Lung (tissue), 12 donors: ENCODE measurements around the gene ENOX2. TPM values are rescaled to one million over a fixed set of nuclear protein-coding genes. Genes with fewer than 3 reads are reported as not detected.

Experiments used
- ATAC-seq: fragments of 200-7000 bp; cut with Tn5 transposase; one replicate; pipeline ENCODE4 v1.9.1; 2020; ENCODE audit warnings: moderate number of reproducible peaks; ENCODE audit not compliant: insufficient read depth, low FRiP score
- DNase-seq, 3 donors: peaks; one replicate each; pipeline ENCODE4 v3.0.0-alpha.2; 2013 to 2017
- H3K27ac ChIP-seq, 2 donors: one replicate each; pipeline ENCODE4 v1.5.1; 2013; ENCODE audit warnings: mild to moderate bottlenecking in 2 of 2, moderate library complexity in 2 of 2, control low read depth in 1 of 2, inconsistent platforms in 1 of 2, low read depth in 1 of 2, low read length in 1 of 2
- H3K27me3 ChIP-seq, 3 donors: one replicate each; pipeline ENCODE4 v1.5.1; 2013; ENCODE audit warnings: low read length in 2 of 3; ENCODE audit not compliant: control insufficient read depth in 3 of 3, insufficient read depth in 3 of 3
- H3K36me3 ChIP-seq, 4 donors: one replicate each; pipeline ENCODE4 v1.5.1; 2013; ENCODE audit warnings: low read length in 4 of 4, mild to moderate bottlenecking in 1 of 4, moderate library complexity in 1 of 4; ENCODE audit not compliant: control insufficient read depth in 4 of 4, insufficient read depth in 4 of 4
- H3K4me1 ChIP-seq, 5 donors: one replicate each; pipeline ENCODE4 v1.5.1; 2013; ENCODE audit warnings: low read length in 5 of 5, mild to moderate bottlenecking in 2 of 5, moderate library complexity in 1 of 5; ENCODE audit not compliant: control insufficient read depth in 5 of 5, insufficient read depth in 5 of 5
- H3K4me3 ChIP-seq: one replicate; pipeline ENCODE4 v1.5.1; 2013; ENCODE audit warnings: mild to moderate bottlenecking, control low read depth, moderate library complexity
- H3K9ac ChIP-seq, 2 donors: one replicate each; pipeline ENCODE4 v1.5.1; 2013; ENCODE audit warnings: low read length in 2 of 2, control low read depth in 1 of 2; ENCODE audit not compliant: insufficient read depth in 1 of 2
- H3K9me3 ChIP-seq, 4 donors: one replicate each; pipeline ENCODE4 v1.5.1; 2013; ENCODE audit warnings: low read length in 3 of 4, mild to moderate bottlenecking in 1 of 4, moderate library complexity in 1 of 4; ENCODE audit not compliant: control insufficient read depth in 4 of 4, insufficient read depth in 3 of 4
- CTCF ChIP-seq: IDR thresholded peaks from 2 replicates; pipeline ENCODE4 v1.5.1; 2012; ENCODE audit warnings: mild to moderate bottlenecking; ENCODE audit errors: control extremely low read depth, extremely low read depth
- WGBS, 2 donors: extraction: QIAGEN DNeasy Blood & Tissue Kit; methylation state at CpG; one replicate each; pipeline ENCODE4 v1.1.7; 2013; 5-methylcytosine and 5-hydroxymethylcytosine counted together
- polyA plus RNA-seq, 2 donors: library from polyadenylated mRNA; stranded (reverse); fragments of 200-250 nt; gene quantifications; one replicate each; pipeline ENCODE4 v1.2.1, GENCODE V29; 2013
- total RNA-seq, 2 donors: library from RNA; depleted of rRNA in 1 of 2; stranded (reverse); fragments of >200 nt in 1 of 2; gene quantifications; one replicate each; pipeline ENCODE4 v1.2.1, GENCODE V29; 2014 to 2021
- donor health status: control.
- donor health status: control.
- donor health status: Bipolar disorder and iron deficiency.
- donor health status: healthy.
- donor health status: DM: yes; HTN: yes; CAD: no.

Gene ENOX2
- total and polyA plus RNA-seq, 4 donors = 3.4 to 15.8 (median 10.8) TPM

GRCh38 chrX:130746077-130746476, 156.9 kb downstream of the ENOX2 start:
- no peak overlapping the region for H3K9ac ChIP-seq
- H3K36me3 ChIP-seq = no peaks in the 10 kb centered on the region
- DNase-seq (no peak), ATAC-seq (no peak)
- no peaks in the 10 kb centered on the region for H3K9me3 ChIP-seq
- no peak overlapping the region for H3K27ac ChIP-seq
- H3K4me3 ChIP-seq = no peak overlapping the region
- TF ChIP-seq CTCF = no peak
- WGBS, 2 donors = 62 to 93% methylated on average over 3 of the region's 3 CpGs
- H3K4me1 ChIP-seq = no peaks in the 10 kb centered on the region
- peaks cover 0 to 28% (median 11%) of the 10 kb centered on the region in 3 donors for H3K27me3 ChIP-seq

GRCh38 chrX:130741584-130741983, 161.4 kb downstream of the ENOX2 start:
- no peaks in the 10 kb centered on the region for H3K36me3 ChIP-seq
- H3K27me3 ChIP-seq = peaks cover 0 to 15% (median 7%) of the 10 kb centered on the region in 3 donors
- no peaks in the 10 kb centered on the region for H3K9me3 ChIP-seq
- H3K9ac ChIP-seq = no peak overlapping the region
- WGBS, 2 donors = 68 to 91% methylated on average over 4 of the region's 4 CpGs
- TF ChIP-seq CTCF = no peak
- ATAC-seq = no peak
- H3K27ac ChIP-seq = no peak overlapping the region
- H3K4me1 ChIP-seq = no peaks in the 10 kb centered on the region
- no peak for DNase-seq
- no peak overlapping the region for H3K4me3 ChIP-seq

GRCh38 chrX:130741151-130741550, 161.9 kb downstream of the ENOX2 start:
- no peak overlapping the region for H3K9ac ChIP-seq
- no peaks in the 10 kb centered on the region for H3K36me3 ChIP-seq
- WGBS, 2 donors = 67 to 100% methylated on average over 3 of the region's 3 CpGs
- DNase-seq (no peak), ATAC-seq (no peak)
- no peaks in the 10 kb centered on the region for H3K9me3 ChIP-seq
- no peak for TF ChIP-seq CTCF
- no peak overlapping the region for H3K4me3 ChIP-seq
- peaks cover 0 to 12% (median 7%) of the 10 kb centered on the region in 3 donors for H3K27me3 ChIP-seq
- H3K27ac ChIP-seq = no peak overlapping the region
- H3K4me1 ChIP-seq = no peaks in the 10 kb centered on the region

GRCh38 chrX:130738638-130739195, 164.3 kb downstream of the ENOX2 start:
- Histone ChIP-seq H3K27ac (no peak overlapping the region), H3K4me1 (no peaks in the 10 kb centered on the region), H3K27me3 (peaks cover 0 to 10% (median 6%) of the 10 kb centered on the region in 3 donors), H3K9me3 (peaks cover 0 to 2% (median 0%) of the 10 kb centered on the region in 4 donors), H3K4me3 (no peak overlapping the region), H3K36me3 (no peaks in the 10 kb centered on the region), H3K9ac (no peak overlapping the region)
- ATAC-seq (no peak), DNase-seq (no peak)
- 79 to 93% methylated on average over 5 of the region's 5 CpGs for WGBS, 2 donors
- no peak for TF ChIP-seq CTCF
